Stimulated activated CD8-positive, alpha-beta memory T cell treated with anti-CD3 and anti-CD28 coated beads, Interleukin-2, amount 100 ng/mL, for 1 hour (primary cell): ENCODE data around the gene RIMOC1.

Experiments used
- DNase-seq, 2 donors: peaks; one replicate each; pipeline ENCODE4 v3.0.0-alpha.2; 2020; ENCODE audit warnings: low read depth in 2 of 2

The RIMOC1 gene, protein sequence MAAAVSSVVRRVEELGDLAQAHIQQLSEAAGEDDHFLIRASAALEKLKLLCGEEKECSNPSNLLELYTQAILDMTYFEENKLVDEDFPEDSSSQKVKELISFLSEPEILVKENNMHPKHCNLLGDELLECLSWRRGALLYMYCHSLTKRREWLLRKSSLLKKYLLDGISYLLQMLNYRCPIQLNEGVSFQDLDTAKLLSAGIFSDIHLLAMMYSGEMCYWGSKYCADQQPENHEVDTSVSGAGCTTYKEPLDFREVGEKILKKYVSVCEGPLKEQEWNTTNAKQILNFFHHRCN

GRCh38 chr5:41903892-41904799 is at the start of gene RIMOC1:
TSS of gene RIMOC1 (plus strand) at chr5:41904344. CDS start at chr5:41904368, 24 bp downstream.
- DNase-seq, result peak; percentile 94 to 96

DNA sequence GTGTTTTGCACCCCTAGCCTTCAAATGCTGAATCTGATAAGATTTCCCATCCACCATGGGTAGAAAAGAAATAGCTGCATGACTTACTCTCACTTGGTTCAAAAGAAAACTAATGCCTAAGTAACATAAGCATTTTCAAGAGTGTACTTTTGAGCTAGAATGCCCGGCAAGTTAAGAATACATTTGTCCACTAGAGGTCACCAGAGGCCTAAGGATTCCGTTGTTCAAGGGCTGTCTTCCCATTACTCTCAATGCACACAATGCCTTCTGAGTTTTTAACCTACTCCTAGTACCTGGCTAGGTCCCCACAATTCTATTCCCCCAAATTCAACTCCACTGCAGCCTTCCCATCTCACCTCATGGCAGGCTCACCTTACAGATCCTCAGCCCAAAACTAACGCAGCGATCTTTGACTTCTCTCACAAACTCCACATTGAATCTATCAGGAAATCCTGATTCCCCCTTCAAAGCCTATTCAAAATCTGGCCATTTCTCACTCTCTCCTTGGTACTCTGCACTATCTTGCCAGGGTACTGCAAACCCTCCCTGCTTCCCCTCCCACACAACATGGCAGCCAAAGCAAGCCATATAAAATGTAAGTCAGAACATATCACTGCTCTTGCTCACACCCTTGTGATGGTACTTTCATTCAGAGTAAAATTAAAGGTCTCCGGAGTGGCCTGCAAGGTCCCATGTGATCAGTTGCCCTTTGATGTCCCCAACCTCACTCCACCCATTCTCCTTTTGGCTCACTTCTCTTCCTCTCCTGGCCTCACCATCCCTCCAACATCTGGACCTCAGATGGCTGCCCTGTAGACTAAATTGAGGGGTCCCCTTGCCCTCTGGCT is 47.3 kb upstream of the RIMOC1 start:
- peak; percentile 22 to 26 for DNase-seq

GRCh38 chr5:41857989-41858388 is 46.2 kb upstream of the RIMOC1 start:
- no peak for DNase-seq

DNA sequence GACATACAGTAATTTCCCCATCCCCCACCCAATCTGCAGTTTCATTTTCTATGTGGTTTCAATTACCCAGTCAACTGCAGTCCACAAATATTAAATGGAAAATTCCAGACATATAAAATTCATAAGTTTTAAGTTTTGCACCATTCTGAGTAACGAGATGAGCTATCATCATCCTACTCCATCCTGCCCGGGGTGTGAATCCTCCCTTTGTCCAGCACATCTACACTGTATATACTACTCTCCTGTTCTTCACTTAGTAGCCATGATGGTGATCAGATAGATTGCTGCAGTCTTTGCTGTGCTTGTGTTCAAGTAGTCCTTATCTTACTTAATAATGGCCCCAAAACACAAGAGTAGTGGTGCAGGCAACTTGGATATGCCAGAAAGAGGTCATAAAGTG is 45.3 kb upstream of the RIMOC1 start:
- DNase-seq, result no peak

GRCh38 chr5:41863871-41864486 is 40.2 kb upstream of the RIMOC1 start:
- no peak for DNase-seq

- no peak for DNase-seq
Observed at GRCh38 chr5:41869151-41869723, 34.9 kb upstream of the RIMOC1 start.

DNA sequence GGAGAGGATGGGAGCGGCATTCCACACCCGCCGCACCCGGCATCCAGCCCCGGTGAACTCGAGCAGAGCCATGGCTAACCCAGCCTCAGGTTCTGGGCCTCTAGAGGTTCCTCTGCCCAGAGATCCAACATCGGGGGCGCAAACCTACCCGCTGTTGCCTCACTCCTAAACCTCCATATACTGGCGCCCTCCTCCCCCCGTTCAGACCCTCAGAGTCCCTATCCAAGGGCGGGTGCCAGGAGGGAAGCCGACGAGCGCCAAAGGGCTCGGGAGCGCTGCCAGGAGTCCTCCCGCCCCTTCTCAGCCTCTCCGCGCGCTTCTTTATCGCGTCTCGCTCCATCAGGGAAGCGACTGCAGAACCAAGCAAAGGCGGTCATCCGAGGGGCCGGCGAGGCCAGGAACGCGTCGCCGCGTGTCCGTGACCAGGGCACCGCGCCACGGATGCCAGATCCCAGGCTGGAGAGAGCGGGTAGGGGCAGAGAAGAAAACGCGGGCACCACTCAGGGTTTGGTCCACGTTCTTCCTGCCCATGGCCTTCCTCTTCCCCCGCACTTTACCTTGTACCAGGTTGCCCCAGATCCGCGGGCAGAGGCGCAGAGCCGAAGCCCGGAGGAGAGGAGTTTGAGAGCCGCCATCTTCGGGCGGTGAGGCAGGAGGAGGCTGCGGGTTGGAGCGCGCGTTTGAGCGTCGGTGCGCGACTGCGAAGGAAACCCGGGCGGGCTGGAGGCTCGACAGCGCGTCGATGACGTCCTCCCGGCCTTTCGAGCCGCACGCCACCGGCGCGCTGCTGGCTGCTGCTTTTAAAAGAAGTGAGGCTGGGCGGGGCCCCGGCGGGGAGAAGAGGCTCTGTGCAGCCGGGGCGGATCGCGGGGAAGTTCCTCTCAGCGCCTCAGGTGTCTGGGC is 34.2 kb upstream of the RIMOC1 start, which contains the start of gene OXCT1:
Gene OXCT1, minus strand, starts transcription at position 702 of the 903 bp plus-strand sequence. Its CDS starts 67 bp downstream, at position 635.
- peak; percentile 80 to 90 for DNase-seq

DNA sequence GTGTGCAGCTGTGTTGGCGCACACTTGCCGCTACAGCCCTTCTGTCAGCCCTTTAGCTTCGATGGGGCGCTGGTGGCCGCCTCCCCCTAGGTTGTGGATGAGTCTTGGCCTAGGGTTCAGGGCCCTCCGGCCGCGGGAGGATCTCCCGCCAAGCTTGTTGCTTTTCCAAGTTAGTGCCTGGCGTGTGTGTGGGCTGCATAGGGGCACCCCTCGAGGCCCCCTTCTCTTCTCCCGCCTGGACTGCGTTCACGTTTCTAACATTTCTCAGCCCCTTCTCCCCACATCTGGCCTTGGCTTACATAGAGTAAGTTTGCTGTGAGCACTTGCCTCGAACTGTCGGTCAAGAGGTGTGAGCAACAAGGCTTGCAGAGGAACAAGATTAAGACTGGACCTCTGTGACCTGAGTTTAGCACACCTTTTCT is 33.5 kb upstream of the RIMOC1 start:
- DNase-seq, result no peak

DNA sequence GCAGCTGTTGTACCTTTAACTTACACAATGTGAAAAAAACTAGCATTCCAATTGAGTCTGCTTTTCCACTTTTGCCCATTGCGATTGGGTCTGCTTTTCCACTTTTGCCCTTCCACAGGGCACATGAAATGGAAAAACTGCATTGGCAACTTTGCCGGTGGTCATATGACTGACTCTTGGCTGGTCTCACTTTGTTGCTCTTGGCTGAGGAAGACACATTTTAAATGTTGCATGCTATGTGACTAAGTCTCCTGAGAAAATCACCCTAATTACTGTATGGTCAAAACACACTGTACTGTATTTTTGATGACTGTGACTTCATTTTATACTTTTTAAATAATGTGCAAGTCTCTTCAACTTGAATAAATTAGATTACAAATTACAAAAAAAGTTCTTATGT is 32.3 kb upstream of the RIMOC1 start:
- no peak for DNase-seq

GRCh38 chr5:41874512-41875060 is 29.6 kb upstream of the RIMOC1 start:
- no peak for DNase-seq

- no peak for DNase-seq
Observed at GRCh38 chr5:41875121-41875520, 29.0 kb upstream of the RIMOC1 start.

DNA sequence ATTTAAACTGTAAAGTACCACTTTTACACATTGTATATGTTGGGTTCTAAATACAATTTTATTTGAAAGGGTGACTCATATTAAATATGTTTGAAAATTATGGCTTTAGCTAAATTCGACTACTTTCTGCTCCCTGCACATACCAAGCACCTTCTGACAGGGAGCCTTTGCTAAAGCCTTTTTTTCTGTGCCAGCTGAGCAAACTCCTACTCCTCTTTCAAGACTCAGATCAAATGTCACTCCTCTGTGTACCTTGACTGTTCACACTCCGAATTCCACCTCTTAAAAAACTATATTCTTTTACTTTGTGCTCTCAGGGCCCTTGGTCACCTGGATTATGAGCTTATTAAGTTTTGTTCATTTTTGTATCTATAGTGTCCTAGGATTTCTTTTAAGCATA is 27.5 kb upstream of the RIMOC1 start:
- no peak for DNase-seq

- DNase-seq, result no peak
Observed at GRCh38 chr5:41877408-41877807, 26.7 kb upstream of the RIMOC1 start.

- DNase-seq, result no peak
Observed at GRCh38 chr5:41878173-41878572, 26.0 kb upstream of the RIMOC1 start.

GRCh38 chr5:41878643-41879478 is 25.3 kb upstream of the RIMOC1 start:
- no peak for DNase-seq

DNA sequence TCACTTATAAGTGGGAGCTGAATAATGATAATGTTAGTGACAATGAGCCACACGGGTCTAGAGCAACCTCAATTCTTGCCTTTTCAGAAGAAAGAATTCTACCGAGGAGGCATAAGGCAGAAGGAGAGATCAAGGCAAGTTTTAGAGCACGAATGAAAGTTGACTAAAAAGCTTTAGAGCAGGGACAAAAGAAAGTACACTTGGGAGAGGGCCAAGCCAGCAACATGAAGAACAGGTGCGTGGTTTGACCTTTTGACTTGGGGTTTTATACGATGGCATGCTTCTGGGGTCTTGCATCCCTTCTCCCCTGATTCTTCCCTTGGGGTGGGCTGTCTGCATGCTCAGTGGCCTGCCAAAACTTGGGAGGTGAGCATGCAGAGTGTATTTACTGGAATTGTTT is 21.4 kb upstream of the RIMOC1 start:
- no peak for DNase-seq

DNA sequence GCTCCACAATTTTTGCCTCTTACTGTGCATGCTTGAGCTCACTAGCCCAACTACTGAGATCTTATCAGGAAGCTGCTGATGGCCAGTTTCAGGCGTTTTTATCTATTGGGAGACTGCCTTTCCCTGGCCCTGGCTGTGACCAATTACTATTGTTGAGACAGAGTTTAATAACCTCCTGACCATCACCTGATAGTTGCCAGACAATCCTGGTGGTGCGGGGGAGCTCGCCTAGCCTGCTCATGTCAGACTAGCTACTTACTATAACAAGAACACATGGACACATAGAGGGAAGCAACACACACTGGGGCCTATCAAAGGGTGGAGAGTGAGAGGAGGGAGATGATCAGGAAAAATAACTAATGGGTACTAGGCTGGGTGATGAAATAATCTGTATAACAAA is 20.9 kb upstream of the RIMOC1 start:
- no peak for DNase-seq

DNA sequence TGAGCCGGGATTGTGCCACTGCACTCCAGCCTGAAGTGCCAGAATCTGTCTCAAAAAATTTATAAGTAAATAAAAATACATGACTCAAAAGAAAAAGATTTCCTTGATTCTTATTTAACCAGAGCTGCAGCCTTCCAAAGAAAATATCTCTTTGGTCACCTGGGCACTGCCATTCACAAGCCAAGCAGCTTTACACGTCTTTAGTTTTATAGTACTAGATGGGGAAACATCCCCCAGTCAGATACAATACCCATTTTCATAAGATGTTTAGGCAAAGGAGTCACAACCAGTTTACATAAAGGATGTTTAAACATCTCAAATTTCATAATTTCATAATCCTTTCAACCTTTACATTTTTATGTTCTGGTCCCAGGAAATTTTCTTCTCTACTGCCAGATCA is 20.2 kb upstream of the RIMOC1 start:
- no peak for DNase-seq

- no peak for DNase-seq
Observed at GRCh38 chr5:41885286-41885685, 18.9 kb upstream of the RIMOC1 start.
